Midbrain (tissue), 1 donor: ENCODE measurements around the gene CAMK1D.
A peak's percentile ranks its signal among the peaks of the same experiment; 100 is the strongest.

Source experiments
- DNase-seq: peaks from one replicate; lab custom pipeline; 2025; lab: John Stamatoyannopoulos, UW

CAMK1D gene

DNA sequence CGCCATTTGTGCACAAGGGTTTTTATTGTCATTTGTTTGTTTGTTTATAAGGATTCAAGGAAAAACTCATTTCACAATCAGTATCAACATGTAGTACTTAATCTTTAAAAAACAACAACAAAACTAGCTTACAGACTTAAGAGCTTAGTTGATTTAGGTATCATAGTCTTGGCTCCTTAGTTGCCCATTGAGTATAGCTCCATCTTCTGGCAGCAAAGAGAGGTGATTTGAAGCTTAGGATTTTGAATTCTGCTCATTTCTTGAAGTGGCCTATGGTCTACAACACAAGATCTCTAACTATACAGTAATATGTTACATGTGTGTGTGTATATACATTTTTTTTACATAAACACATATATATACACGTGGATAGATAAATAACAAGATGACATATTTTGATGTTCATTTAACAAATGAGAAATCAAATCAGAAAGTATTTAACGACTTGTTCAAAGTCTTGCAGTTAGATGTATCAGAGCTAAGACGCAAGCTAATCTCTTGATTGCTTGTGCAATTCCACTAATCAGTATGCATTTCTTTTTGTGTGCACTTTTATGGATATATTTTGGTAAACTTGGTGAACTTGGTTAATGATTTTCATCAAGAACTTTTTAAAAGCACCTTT, 307.3 kb downstream of the CAMK1D start:
- peak; percentile 12 for DNase-seq

DNA sequence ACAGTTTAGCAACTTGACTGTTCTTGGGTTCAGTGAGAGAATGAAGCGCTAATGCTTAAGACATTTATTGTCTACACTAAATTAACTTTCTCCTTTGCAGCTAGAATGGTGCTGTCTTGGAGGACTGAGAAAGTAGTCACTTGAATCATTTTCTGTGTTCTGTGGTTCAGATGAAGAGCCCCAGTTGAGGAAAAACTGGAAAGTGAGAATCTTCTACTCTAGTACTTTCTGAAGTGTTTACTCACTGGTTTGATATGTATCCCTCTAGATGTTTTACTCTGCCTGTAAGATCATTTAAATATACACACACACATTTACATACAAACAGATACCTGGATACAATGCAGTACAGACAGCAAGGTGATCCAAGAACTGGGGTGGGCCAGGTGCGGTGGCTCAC, 308.1 kb downstream of the CAMK1D start:
- DNase-seq: no peak

DNA sequence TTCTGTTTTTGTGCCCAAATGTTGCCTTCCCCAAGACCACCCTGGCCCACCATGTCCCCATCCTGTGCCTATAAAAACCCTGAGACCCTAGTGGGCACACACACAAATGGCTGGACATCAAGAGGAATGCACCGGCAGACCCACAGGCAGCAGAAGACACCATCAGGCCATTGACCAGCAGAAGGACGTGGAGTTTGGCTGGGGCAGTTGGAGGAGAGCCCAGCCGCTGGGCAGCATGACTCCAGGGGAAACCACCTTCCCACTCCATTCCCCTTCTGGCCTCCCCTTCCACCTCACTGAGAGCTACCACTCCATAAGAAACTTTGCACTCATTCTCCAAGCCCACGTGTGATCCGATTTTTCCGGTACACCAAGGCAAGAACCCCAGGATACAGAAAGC, 309.2 kb downstream of the CAMK1D start:
- DNase-seq: no peak

DNA sequence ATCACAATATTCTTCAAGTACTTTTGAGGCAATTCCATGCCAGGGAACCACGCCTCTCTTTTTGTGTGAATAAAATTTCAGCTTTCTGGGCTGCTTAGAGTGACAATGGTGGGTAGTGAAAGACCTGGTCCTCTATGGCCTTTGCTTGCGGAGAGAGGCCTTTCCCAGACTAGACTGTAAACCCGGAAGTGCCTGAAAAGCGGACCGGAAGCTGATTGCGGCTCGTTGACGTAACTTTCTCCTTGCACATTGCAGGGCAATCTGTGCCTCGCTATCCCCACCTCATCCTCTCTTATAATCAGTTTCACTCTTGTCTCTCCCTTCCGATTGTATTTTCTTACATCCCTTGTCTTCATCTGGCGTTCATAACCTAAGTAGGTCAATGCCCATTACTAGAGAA, 310.4 kb downstream of the CAMK1D start:
- no peak for DNase-seq

DNA sequence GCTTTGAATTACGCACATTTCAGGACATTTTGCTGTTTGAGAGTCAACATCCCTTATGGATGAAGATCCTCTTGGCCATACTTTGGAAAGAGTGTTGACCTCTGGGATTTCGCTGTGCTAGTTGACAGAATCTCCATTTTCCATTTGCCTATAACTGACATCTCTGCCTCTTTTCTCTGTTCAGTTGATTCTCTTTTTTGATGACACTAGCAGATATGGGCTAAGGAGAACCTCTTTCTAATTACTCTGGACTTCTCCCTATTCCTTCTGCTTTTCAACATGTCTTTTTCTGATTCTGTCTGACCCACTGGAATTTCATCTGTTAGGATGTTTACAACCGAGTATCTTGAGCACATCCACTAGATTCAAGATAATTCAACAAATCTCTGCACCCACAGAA, 311.5 kb downstream of the CAMK1D start:
- no peak for DNase-seq

DNA sequence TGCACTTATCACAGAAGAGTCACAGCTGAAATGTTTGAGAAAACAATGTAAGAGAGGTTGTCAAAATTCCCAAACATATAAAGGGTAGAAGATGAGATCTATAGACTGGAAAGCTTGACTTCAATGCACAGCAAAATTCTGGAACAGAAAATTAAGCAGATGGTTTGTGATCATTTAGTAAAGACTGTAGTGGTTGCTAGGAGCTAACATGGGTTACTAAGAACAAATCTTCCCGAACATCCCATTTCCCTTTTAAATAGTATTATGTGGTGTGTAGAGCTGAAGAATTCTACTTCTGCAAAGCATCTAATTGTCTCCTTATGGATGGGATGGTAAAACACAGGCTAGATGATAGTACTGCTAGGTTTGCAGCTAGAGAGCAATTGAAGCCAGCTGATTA, 312.3 kb downstream of the CAMK1D start:
- DNase-seq: no peak

GRCh38 chr10:12663863-12664262, 314.5 kb downstream of the CAMK1D start:
- DNase-seq: no peak

DNA sequence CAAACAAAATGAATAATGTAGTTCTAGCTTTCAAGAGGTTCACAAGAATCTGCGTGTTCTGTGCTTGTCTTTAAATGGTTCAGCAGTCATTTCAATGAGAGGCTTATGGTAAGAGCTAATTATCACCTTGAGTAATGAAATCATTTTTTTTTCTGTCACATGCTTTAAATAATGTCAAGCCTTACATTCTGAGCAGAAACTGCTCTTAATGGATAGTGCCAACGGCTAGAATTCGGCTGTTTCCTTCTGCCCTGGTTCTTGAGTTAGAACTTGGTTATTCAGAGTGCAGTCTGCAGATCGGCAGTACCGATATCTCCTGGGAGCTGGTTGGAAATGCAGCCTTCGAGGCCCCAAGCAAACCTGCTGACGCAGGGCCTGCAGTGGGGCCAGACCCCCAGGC, 316.2 kb downstream of the CAMK1D start:
- DNase-seq: no peak

- no peak for DNase-seq
These were observed 317.7 kb downstream of the CAMK1D start for GRCh38 chr10:12667052-12667451.

DNA sequence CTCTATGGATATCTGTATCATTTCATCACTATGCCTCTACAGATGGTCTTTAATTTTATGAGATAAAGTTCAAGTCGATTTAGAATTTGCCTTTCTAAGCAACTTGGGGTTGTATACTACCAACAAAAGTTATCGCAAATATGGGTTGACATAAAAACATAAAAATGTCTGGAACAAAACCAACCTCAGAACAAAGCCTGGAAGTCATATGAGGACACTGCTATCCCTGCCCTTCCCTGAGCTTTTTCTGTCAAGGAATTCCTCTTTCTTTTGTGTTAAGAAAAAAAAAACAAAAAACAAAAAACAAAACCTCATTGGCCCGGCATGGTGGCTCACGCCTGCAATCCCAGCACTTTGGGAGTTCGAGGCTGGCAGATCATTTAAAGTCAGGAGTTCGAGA, 319.3 kb downstream of the CAMK1D start:
- no peak for DNase-seq

- no peak for DNase-seq
These were observed 320.7 kb downstream of the CAMK1D start for GRCh38 chr10:12670004-12670403.

- no peak for DNase-seq
These were observed 325.8 kb downstream of the CAMK1D start for GRCh38 chr10:12675186-12675585.

- no peak for DNase-seq
These were observed 330.3 kb downstream of the CAMK1D start for GRCh38 chr10:12679636-12680035.

GRCh38 chr10:12681252-12681651, 331.9 kb downstream of the CAMK1D start:
- no peak for DNase-seq

DNA sequence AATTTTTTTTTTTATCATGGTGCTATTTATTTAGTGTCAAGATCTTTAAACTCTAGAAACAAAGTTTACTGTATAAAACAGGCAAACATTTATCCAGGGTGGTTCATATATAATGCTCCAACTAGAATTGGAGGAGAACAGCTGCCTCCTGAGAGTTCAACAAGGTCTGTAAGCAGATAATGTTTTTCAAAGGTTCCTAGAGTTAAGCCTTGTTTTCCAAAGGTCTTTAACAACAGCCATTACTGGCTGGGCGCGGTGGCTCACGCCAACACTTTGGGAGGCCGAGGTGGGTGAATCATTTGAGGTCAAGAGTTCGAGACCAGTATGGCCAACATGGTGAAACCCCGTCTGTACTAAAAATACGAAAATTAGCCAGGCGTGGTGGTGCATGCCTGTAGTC, 335.4 kb downstream of the CAMK1D start:
- no peak for DNase-seq

DNA sequence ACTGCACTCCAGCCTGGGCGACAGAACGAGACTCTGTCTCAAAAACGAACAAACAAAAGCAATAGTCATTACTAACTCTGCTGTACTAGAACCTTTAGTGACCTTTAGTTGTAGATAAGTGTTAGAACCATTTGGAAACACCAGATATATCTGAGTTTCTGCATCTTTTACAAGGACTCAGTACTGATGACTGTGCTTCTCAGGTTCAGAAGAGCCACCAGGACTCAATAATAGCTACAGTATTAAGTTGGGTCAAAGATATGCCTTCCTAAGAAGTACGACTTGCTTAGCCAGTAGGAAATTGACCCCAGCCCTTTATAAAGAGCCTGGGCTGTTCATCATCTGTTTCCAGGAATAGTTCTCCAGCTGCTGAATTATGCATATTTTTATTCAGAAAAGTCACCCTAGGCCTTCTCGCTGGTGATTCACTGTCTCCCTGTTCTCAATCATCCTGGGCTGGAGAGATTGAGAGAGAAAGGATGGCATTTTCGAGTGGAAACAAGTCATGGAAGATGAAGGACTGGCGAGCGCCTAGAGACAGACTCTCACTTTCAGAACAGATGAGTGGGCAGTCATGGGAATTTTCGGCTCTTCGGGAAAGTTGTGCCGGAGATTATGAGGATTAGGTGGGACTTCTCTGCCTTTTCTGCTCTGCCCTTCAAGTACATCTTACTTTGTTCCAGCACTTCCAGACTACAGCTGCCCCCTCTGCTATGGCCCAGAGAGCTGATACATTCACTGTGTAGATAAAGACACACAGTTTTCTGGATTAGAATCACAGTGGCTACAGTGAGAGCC, 336.1 kb downstream of the CAMK1D start:
- no peak for DNase-seq

GRCh38 chr10:12687996-12688395, 338.6 kb downstream of the CAMK1D start:
- no peak for DNase-seq

DNA sequence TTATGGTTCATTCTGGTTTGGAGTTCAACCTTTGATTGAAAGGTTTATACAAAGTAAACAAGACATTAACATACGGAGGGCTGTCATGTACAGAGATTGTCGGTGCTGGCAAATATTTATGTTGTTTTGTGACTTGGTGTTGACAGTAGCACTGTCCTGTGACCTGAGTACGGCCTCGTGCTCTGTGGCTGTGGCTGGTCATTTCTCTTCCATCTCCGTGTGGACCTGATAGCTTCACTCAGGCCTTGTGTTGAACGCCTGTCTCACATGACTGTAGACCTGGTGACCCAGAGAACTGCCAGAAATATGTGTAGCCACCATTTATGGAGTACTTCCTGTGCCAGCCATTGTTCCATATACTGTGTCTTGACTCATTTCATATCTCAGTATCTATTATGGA, 340.5 kb downstream of the CAMK1D start:
- no peak for DNase-seq

DNA sequence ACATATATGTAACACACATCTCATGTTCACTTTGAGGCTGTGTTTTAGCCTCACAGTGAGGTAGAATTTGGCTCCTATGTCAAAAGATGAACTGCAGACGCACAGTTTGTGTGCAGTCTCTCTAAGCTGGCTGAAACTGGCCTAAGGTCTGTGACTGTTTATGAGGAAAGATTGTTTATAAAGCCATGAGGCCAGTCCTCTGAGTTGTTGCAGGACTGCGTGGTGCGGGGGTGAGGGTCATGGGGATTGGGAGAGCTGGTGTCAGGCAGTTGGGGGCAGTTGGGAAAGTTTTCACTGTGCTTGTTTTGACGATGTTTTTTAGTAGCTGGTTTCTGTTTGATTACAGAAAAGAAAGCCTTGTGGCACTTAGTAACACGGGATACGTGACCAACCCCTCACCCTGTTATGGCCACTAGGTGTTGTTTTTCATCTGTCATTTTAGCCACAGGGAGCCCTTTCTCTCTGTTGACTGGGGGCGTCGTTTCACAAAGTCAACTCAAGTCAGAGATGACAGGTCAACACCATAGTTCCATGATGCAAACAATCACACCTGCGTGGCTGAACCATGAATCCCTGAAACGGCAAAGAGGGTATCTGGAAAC, 341.3 kb downstream of the CAMK1D start:
- DNase-seq: no peak

DNA sequence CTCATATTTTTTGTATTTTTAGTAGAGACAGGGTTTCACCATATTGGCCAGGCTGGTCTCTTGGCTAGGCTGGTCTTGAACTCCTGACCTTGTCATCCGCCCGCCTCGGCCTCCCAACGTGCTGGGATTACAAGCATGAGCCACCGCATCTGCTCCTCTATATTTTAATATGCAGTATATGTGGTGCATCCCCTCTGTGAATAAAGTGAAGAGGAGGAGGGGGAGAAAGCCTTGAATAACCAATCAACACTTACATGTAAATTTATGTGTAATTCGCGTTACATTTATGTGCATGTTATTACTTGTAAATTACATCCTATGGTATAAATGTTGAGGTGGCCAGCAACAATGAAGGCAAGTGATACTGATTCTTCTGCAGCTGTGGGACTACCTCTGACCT, 342.2 kb downstream of the CAMK1D start:
- DNase-seq: no peak

- no peak for DNase-seq
These were observed 348.4 kb downstream of the CAMK1D start for GRCh38 chr10:12697764-12698163.

GRCh38 chr10:12699258-12699700, 349.9 kb downstream of the CAMK1D start:
- DNase-seq: no peak
